B cell (primary cell): ENCODE results near the gene EXOC6B. TPM values are rescaled to one million over a fixed set of nuclear protein-coding genes. Genes with fewer than 3 reads are reported as not detected.

Experiments
- ATAC-seq: fragments of 200-7000 bp; cut with Tn5 transposase; one replicate; pipeline ENCODE4 v1.10.0; 2021; ENCODE audit warnings: low read depth, mild to moderate bottlenecking, moderate number of reproducible peaks, moderate library complexity
- CTCF ChIA-PET: fragments of 350-600 bp; sonication (Branson Sonifier 250); formaldehyde crosslinking; loops from one replicate; lab custom pipeline; 2021; ENCODE audit warnings: antibody characterized with exemption, inconsistent platforms; lab: Charles Lee
- POLR2A ChIA-PET: fragments of 350-600 bp; sonication (Branson Sonifier 250); formaldehyde crosslinking; loops from one replicate; lab custom pipeline; 2021; ENCODE audit warnings: antibody characterized with exemption; lab: Charles Lee
- DNase-seq: peaks from one replicate; pipeline ENCODE4 v3.0.0; 2013
- H2AFZ ChIP-seq: 2 replicates; pipeline ENCODE4 v1.6.1; 2012; ENCODE audit warnings: mild to moderate bottlenecking, low read depth, low read length; ENCODE audit not compliant: insufficient read depth, poor library complexity, severe bottlenecking
- H3K27ac ChIP-seq, 2 donors: 1 replicate in 1 of 2; 2 replicates in 1 of 2; pipeline ENCODE4 v1.5.1; 2012 to 2013; ENCODE audit warnings: low read length in 2 of 2, mild to moderate bottlenecking in 2 of 2, moderate library complexity in 1 of 2
- H3K27me3 ChIP-seq, 4 experiments: fragments of 200-600 bp in 1 of 4; sonication (generic) in 1 of 4; replicated peaks in 1 of 4; 1 replicate in 2 of 4; 2 replicates in 2 of 4; pipeline versions ENCODE4 v1.6.1 to v1.7.0; 2013 to 2016; ENCODE audit warnings: low read length in 3 of 4, mild to moderate bottlenecking in 2 of 4, mixed read lengths in 1 of 4, moderate library complexity in 1 of 4; ENCODE audit not compliant: insufficient read depth in 4 of 4, control insufficient read depth in 3 of 4; ENCODE audit errors: control extremely low read depth in 1 of 4
- H3K36me3 ChIP-seq, 2 experiments: replicated peaks in 1 of 2; 1 replicate in 1 of 2; 2 replicates in 1 of 2; pipeline versions ENCODE4 v1.6.1 to v1.7.1; 2013; ENCODE audit warnings: low read length in 1 of 2; ENCODE audit not compliant: insufficient read depth in 2 of 2, control insufficient read depth in 1 of 2; ENCODE audit errors: control extremely low read depth in 1 of 2, extremely low read depth in 1 of 2
- H3K4me1 ChIP-seq, 2 donors: fragments of 200-600 bp in 1 of 2; sonication (generic) in 1 of 2; 1 replicate in 1 of 2; 2 replicates in 1 of 2; pipeline versions ENCODE4 v1.5.1 to v1.6.1; 2013 to 2017; ENCODE audit warnings: low read length in 2 of 2; ENCODE audit not compliant: control insufficient read depth in 2 of 2, insufficient read depth in 2 of 2
- H3K4me2 ChIP-seq: replicated peaks from 2 replicates; pipeline ENCODE3; 2012; ENCODE audit warnings: mild to moderate bottlenecking, low read depth, low read length; ENCODE audit not compliant: poor library complexity, severe bottlenecking
- H3K4me3 ChIP-seq, 5 experiments: fragments of 200-600 bp in 1 of 5; sonication (generic) in 1 of 5; 1 replicate in 3 of 5; 2 replicates in 2 of 5; pipeline versions ENCODE4 v1.5.1 to v1.7.0; 2011 to 2016; ENCODE audit warnings: low read length in 4 of 5, mild to moderate bottlenecking in 4 of 5, low read depth in 2 of 5, control low read depth in 1 of 5, moderate library complexity in 1 of 5; ENCODE audit not compliant: insufficient read depth in 1 of 5; ENCODE audit errors: control extremely low read depth in 1 of 5, extremely low read depth in 1 of 5
- H3K79me2 ChIP-seq: fragments of 200-600 bp; sonication (generic); one replicate; pipeline ENCODE4 v1.6.0; 2016; ENCODE audit warnings: low read length; ENCODE audit not compliant: control insufficient read depth, insufficient read depth
- H3K9ac ChIP-seq: fragments of 200-600 bp; sonication (generic); 2 replicates; pipeline ENCODE4 v1.6.1; 2017; ENCODE audit warnings: mild to moderate bottlenecking, low read length, moderate library complexity
- H3K9me3 ChIP-seq, 3 donors: one replicate each; pipeline versions ENCODE4 v1.6.1 to v1.7.1; 2013; ENCODE audit warnings: low read length in 2 of 3; ENCODE audit not compliant: control insufficient read depth in 2 of 3, insufficient read depth in 1 of 3; ENCODE audit errors: control extremely low read depth in 1 of 3
- H4K20me1 ChIP-seq: 2 replicates; pipeline ENCODE4 v1.6.0; 2012; ENCODE audit warnings: mild to moderate bottlenecking, low read length; ENCODE audit not compliant: insufficient read depth, control insufficient read depth, poor library complexity, severe bottlenecking
- H3K27ac Mint-ChIP-seq: one replicate; pipeline ENCODE4 v1.8.0; 2021; ENCODE audit warnings: mixed read lengths
- H3K27me3 Mint-ChIP-seq: one replicate; pipeline ENCODE4 v1.8.0; 2021; ENCODE audit warnings: mixed read lengths
- H3K4me1 Mint-ChIP-seq: one replicate; pipeline ENCODE4 v1.8.0; 2021; ENCODE audit warnings: mixed read lengths
- H3K4me3 Mint-ChIP-seq: one replicate; pipeline ENCODE4 v1.8.0; 2021; ENCODE audit warnings: mixed read lengths
- H3K9me3 Mint-ChIP-seq: one replicate; pipeline ENCODE4 v1.8.0; 2022; ENCODE audit warnings: mixed read lengths; ENCODE audit not compliant: insufficient read depth
- EZH2 ChIP-seq: IDR thresholded peaks from 2 replicates; pipeline ENCODE4 v1.6.1; 2012; ENCODE audit warnings: borderline replicate concordance, low read depth, mild to moderate bottlenecking, moderate library complexity, low read length; ENCODE audit not compliant: insufficient read depth, poor library complexity, severe bottlenecking
- WGBS: methylation state at CpG from one replicate; pipeline ENCODE4 v1.1.5; 2013; ENCODE audit warnings: missing lambda C conversion rate; ENCODE audit not compliant: insufficient coverage; 5-methylcytosine and 5-hydroxymethylcytosine counted together
- intact Hi-C: fragments of 100-400 bp; cut with micrococcal nuclease; formaldehyde crosslinking; loops from one replicate; pipeline ENCODE4 v1.10.0; 2022
- polyA plus RNA-seq: library from polyadenylated mRNA; depleted of rRNA; stranded (reverse); fragments of >200 nt; gene quantifications from 2 replicates; pipeline ENCODE4 v1.2.3, GENCODE V29; 2012
- total RNA-seq, 2 donors: library from RNA; stranded (reverse); fragments of 120-200 nt in 1 of 2; gene quantifications; 1 replicate in 1 of 2; 2 replicates in 1 of 2; pipeline versions ENCODE4 v1.2.3 to v1.2.4, GENCODE V29; 2013 to 2022
- TF ChIP-seq, protein P1 (sequence below): fragments of 200-600 bp; IDR thresholded peaks from one replicate; pipeline ENCODE4 v1.8.0; 2022; ENCODE audit warnings: antibody characterized with exemption, mild to moderate bottlenecking

Gene EXOC6B
- total and polyA plus RNA-seq, 2 donors (not counting 1 experiment from before 2014, with no cell fraction given) = 4.8 to 22.6 TPM

DNA sequence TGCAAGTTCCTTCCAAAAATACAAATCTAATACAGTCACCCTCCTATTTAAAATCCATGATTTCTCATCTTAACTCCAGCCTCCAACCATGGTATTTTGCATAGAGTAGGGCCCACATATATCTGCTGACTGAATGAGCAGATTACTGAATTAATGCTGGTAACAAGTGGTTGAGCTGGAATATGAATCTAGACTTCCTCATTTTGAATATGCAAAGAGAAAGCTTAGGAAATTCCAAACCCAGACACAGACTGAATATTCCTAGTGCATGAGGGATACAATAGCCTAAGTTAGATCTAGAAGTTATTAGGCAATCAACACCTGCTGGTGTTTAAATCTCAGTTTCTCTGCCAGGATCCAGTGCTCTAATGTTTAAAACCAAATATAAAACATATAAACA is 463.1 kb downstream of the EXOC6B start:
- Histone ChIP-seq H2AFZ (no peak overlapping the region), H3K4me3 (no peak overlapping the region), H3K4me1 (no peaks in the 10 kb centered on the region), H3K9me3 (peaks cover 0 to 4% (median 1%) of the 10 kb centered on the region in 3 donors), H3K36me3 (no peaks in the 10 kb centered on the region), H3K79me2 (no peaks in the 10 kb centered on the region), H3K9ac (no peak overlapping the region), H3K27ac (no peak overlapping the region), H3K27me3 (no peaks in the 10 kb centered on the region), H3K4me2 (no peak overlapping the region), H4K20me1 (no peaks in the 10 kb centered on the region)
- H3K4me3 Mint-ChIP-seq = no peak overlapping the region
- ATAC-seq (no peak), DNase-seq (no peak)
- no peak overlapping the region for H3K27ac Mint-ChIP-seq
- H3K9me3 Mint-ChIP-seq = no peaks in the 10 kb centered on the region
- CTCF ChIA-PET = no interaction called here
- intact Hi-C loops = no loop called here
- H3K27me3 Mint-ChIP-seq = no peaks in the 10 kb centered on the region
- H3K4me1 Mint-ChIP-seq = no peaks in the 10 kb centered on the region
- TF ChIP-seq EZH2 = no peak
- TF ChIP-seq, protein P1, sequence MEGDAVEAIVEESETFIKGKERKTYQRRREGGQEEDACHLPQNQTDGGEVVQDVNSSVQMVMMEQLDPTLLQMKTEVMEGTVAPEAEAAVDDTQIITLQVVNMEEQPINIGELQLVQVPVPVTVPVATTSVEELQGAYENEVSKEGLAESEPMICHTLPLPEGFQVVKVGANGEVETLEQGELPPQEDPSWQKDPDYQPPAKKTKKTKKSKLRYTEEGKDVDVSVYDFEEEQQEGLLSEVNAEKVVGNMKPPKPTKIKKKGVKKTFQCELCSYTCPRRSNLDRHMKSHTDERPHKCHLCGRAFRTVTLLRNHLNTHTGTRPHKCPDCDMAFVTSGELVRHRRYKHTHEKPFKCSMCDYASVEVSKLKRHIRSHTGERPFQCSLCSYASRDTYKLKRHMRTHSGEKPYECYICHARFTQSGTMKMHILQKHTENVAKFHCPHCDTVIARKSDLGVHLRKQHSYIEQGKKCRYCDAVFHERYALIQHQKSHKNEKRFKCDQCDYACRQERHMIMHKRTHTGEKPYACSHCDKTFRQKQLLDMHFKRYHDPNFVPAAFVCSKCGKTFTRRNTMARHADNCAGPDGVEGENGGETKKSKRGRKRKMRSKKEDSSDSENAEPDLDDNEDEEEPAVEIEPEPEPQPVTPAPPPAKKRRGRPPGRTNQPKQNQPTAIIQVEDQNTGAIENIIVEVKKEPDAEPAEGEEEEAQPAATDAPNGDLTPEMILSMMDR = no peak
- POLR2A ChIA-PET = no interaction called here

DNA sequence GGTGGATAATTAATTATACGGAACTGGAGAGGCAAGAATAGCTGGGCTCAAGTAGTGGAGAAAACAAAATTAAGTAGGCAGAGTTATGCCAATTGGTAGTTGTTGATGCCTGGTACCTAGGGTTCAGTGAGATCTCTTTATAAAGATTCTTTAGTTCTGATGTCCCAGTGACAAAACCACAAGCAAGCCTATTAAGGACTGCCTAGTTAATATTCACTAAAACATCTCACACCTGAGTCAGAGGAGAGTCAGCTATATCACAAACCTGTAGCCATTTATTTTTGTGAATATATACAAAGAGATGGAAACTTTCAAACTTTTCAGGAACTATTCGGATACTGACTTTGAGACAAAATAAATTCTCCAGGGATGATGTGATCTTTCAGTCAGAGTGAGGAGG is 464.3 kb downstream of the EXOC6B start:
- DNase-seq (no peak), ATAC-seq (no peak)
- Mint-ChIP-seq H3K4me3 (no peak overlapping the region), H3K27me3 (no peaks in the 10 kb centered on the region), H3K27ac (no peak overlapping the region), H3K9me3 (no peaks in the 10 kb centered on the region), H3K4me1 (no peaks in the 10 kb centered on the region)
- no peaks in the 10 kb centered on the region for H3K27me3 ChIP-seq
- H3K36me3 ChIP-seq = no peaks in the 10 kb centered on the region
- 100% methylated on average over 1 of the region's 2 CpGs for WGBS
- H3K4me1 ChIP-seq = no peaks in the 10 kb centered on the region
- no peaks in the 10 kb centered on the region for H4K20me1 ChIP-seq
- TF ChIP-seq, protein P1 = no peak
- TF ChIP-seq EZH2 = no peak
- ChIA-PET CTCF (no interaction called here), POLR2A (no interaction called here)
- H3K9me3 ChIP-seq = peaks cover 0 to 1% (median 0%) of the 10 kb centered on the region in 3 donors
- H3K9ac ChIP-seq = no peak overlapping the region
- H2AFZ ChIP-seq = no peak overlapping the region
- intact Hi-C loops = no loop called here
- no peak overlapping the region for H3K4me3 ChIP-seq
- H3K27ac ChIP-seq = no peak overlapping the region
- no peak overlapping the region for H3K4me2 ChIP-seq
- no peaks in the 10 kb centered on the region for H3K79me2 ChIP-seq
